ENCODE results near the gene SND1. TPM values are rescaled to one million over a fixed set of nuclear protein-coding genes. Genes with fewer than 3 reads are reported as not detected.

SND1 gene
- total RNA-seq, 2 donors from 2014 or later, result 146 to 155 TPM

GRCh38 chr7:128137181-128137580 is 485.2 kb downstream of the SND1 start:
- Histone ChIP-seq H3K27me3 (peaks cover 0 to 21% of the 10 kb centered on the region in 2 donors), H3K4me3 (no peak overlapping the region), H3K9me3 (no peaks in the 10 kb centered on the region), H3K4me1 (peaks cover 19% of the 10 kb centered on the region), H3K36me3 (replicated peaks in 1 of 2; ENCODE audit: insufficient read depth in 1 of 2, low read depth in 2 of 2) (no peaks in the 10 kb centered on the region), H3K27ac (no peak overlapping the region)
- intact Hi-C loops (cut with DNase I), result no loop called here
- TF ChIP-seq POLR2A (IDR thresholded peaks at IDR 0.05) (no peak), CTCF (IDR thresholded peaks at IDR 0.05) (no peak)
- no peak for ATAC-seq
- 45 to 48% methylated on average over 7 to 9 of the region's 9 CpGs for WGBS, 2 donors
- no peak for DNase-seq

GRCh38 chr7:128139406-128139805 is 487.4 kb downstream of the SND1 start:
- Histone ChIP-seq H3K4me1 (peaks cover 19% of the 10 kb centered on the region), H3K27ac (no peak overlapping the region), H3K9me3 (no peaks in the 10 kb centered on the region), H3K4me3 (no peak overlapping the region), H3K27me3 (peaks cover 0 to 21% of the 10 kb centered on the region in 2 donors), H3K36me3 (replicated peaks in 1 of 2; ENCODE audit: insufficient read depth in 1 of 2, low read depth in 2 of 2) (no peaks in the 10 kb centered on the region)
- ATAC-seq (no peak), DNase-seq (no peak)
- intact Hi-C loops (cut with DNase I), result no loop called here
- WGBS, 2 donors, result 65 to 73% methylated on average over 3 of the region's 3 CpGs
- no peak for TF ChIP-seq CTCF (IDR thresholded peaks at IDR 0.05)
- TF ChIP-seq POLR2A (IDR thresholded peaks at IDR 0.05), result no peak

GRCh38 chr7:128141683-128142195 is 489.7 kb downstream of the SND1 start:
- DNase-seq (no peak), ATAC-seq (no peak)
- Histone ChIP-seq H3K27ac (no peak overlapping the region), H3K4me1 (no peaks in the 10 kb centered on the region), H3K4me3 (no peak overlapping the region), H3K27me3 (peaks cover 0 to 4% of the 10 kb centered on the region in 2 donors), H3K36me3 (replicated peaks in 1 of 2; ENCODE audit: insufficient read depth in 1 of 2, low read depth in 2 of 2) (no peaks in the 10 kb centered on the region), H3K9me3 (no peaks in the 10 kb centered on the region)
- WGBS, 2 donors, result 88 to 90% methylated on average over 6 of the region's 6 CpGs
- TF ChIP-seq CTCF (IDR thresholded peaks at IDR 0.05) (no peak), POLR2A (IDR thresholded peaks at IDR 0.05) (no peak)
- intact Hi-C loops (cut with DNase I), result loop anchor here (5.0 kb wide), 1 partner anchor 66 kb away; no protein-coding TSS in a partner anchor

MicroRNAs within 50 kb of the gene (microRNA counts, 767-probe panel; counts per million panel counts)
- 0 to 736 counts per million in 2 donors for microRNA hsa-miR-593-3p

Small RNAs within 50 kb of the gene (microRNA-seq; reads per million reads assigned to microRNA genes)
- 0 reads per million in 2 donors for gene MIR593 (ENCODE audit: borderline number of aligned reads in 2 of 2, borderline replicate concordance in 2 of 2)

Small RNAs within 50 kb of the gene (small RNA-seq; reads per million reads assigned to genes)
- not detected for gene MIR593

Other genes starting within 250 kb of the SND1 start
- 10 to 100 TPM; 13.7 to 23.1 TPM for gene GCC1, start 66.6 kb upstream of the SND1 start, total RNA-seq
- 100 to 1,000 TPM; 107 to 132 TPM for gene ARF5, start 63.8 kb upstream of the SND1 start, total RNA-seq
- gene FSCN3, start 58.5 kb upstream of the SND1 start, total RNA-seq, result 10 to 100 TPM in 1 of 2 donors, not detected in 1; 19.4 TPM
- not detected for gene PAX4, start 34.1 kb upstream of the SND1 start, total RNA-seq

Measured in body of pancreas (tissue), 4 donors.